Frontal cortex (tissue), 4 donors: Measurements from ENCODE around the gene LSMEM2. TPM values are rescaled to one million over a fixed set of nuclear protein-coding genes. Genes with fewer than 3 reads are reported as not detected.

Experiments
- DNase-seq, 2 donors: peaks; one replicate each; pipeline ENCODE4 v3.0.0; 2012; ENCODE audit warnings: low spot score in 2 of 2
- FAIRE-seq: peaks from 2 replicates; lab custom pipeline; 2012; peaks lifted over from hg19 to GRCh38; lab: Jason Lieb, UNC
- total RNA-seq: library from RNA; depleted of rRNA; stranded (reverse); fragments of >200 nt; gene quantifications from one replicate; pipeline ENCODE4 v1.2.3, GENCODE V29; 2014
- donor health status: control.
- donor health status: control.
- donor health status: control.

Gene LSMEM2
- total RNA-seq, 1 donor from 2014 or later, result 0.82 TPM

- DNase-seq (no peak), FAIRE-seq (no peak)
These were observed 39.3 kb downstream of the LSMEM2 start for GRCh38 chr3:50318163-50318562.

DNA sequence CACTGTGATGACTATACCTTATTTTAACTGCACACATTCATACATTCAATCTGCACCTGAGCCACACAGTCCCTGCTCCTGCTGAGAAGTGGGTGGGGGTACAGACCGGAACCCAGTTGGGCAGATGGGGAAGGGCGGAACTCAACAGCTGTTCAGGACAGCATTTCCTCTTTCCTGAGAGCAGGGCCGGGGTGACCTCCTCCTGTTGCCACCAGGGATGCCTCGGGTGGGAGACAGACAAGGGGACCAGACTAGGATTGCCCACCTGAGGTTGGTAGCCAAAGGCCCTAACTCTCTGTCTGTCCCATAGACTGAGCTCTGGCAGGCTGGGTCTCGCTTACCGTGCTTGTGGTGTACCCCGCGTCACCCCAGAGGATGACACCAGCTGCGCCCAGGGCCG, 39.7 kb downstream of the LSMEM2 start:
- FAIRE-seq, result no peak
- DNase-seq, result no peak

GRCh38 chr3:50319181-50319893, 40.5 kb downstream of the LSMEM2 start:
- FAIRE-seq, result no peak
- DNase-seq, result no peak

DNA sequence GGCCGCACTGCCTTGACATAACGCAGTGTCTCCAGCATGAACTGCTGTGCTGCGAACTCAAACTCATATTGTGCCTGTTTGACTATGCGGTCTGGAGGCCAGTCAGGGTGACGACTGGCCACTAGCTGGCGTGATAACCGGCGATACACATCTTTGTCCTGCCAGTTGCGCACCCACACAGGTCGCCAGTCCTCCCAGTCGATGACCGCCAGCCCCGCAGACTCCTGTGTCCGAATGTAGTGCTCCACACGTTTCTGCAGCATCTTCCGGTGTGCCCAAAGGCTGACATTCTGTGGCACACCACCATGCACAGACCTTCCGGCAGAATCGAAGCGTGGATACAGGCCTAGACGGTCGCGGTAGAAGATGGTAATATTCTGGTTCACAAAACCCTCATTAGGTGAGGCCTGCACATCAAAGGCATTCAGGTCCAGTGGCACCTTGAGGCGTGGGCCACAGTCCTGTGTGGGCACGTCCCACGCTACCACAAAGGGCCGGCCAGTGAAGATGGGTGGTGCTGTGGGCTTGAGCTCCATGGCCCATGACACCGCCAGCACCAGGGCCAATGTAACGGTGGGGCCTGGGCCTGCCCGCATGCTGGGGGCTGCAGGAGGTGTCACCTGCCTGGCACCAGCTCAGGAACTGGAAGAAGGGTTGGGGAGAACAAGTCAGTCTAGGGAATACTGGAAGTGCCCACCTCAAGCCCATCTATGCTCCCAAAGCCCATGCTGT, 41.2 kb downstream of the LSMEM2 start:
- DNase-seq, result no peak
- FAIRE-seq, result no peak

GRCh38 chr3:50320853-50321335, 42.0 kb downstream of the LSMEM2 start:
- FAIRE-seq (no peak), DNase-seq (peak; percentile 88 to 91)

- DNase-seq, result peak; percentile 90 to 91
- FAIRE-seq, result no peak
These were observed 42.6 kb downstream of the LSMEM2 start for GRCh38 chr3:50321336-50322114.

DNA sequence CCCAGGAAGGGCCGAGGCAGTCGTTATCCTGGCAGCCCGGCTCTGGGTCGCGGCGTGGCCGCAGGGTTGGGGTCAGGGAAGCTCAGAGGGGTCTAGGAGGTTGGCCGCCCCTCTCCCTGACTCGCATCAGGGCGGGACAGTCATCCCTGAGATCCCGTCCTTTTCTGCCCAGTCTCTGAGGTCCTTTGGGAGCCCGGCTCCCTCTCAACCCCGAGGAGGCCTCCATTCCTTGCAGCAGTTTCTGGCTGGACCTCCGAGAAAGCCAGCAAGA, 43.2 kb downstream of the LSMEM2 start:
- no peak for FAIRE-seq
- DNase-seq, result no peak

DNA sequence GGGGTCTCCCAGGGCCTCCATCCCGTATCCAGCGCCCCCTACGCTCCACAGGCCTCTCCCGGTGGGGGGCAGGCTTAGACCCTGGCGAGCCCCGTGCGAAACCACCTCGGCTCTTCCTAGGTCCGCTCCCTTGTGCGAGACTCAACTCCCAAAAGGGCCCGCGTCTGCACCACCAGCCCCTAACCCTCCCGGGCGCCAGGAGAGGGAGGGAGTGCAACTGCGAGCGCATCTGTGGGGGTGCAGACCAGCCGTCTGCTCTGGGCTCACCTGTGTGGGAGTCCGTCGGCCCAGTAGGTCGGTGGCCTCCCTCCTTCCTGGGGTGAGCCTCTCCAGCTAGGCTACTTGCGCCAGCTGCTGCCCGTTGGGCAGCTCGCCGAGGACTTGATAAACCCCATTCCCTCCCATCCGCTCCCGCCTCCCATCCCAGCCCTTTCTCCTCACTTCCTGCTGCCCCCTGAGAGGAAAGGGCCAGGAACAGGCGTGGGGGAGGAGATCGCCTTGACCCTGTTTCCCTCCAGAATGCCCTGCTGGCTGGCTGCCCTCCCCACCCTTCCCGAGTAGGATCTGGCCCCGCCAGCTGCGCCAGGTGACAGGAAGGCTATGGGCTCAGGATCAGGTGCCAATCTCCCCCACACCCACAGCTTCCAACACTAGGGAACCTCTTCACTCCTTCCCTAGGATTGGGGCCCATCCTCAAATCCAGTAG, 43.7 kb downstream of the LSMEM2 start, which contains the start of gene HYAL2:
HYAL2 (minus strand) TSS at position 360 of the 706 bp plus-strand sequence. CDS start 2,256 bp downstream, outside the sequence.
- DNase-seq, result no peak
- FAIRE-seq, result no peak

DNA sequence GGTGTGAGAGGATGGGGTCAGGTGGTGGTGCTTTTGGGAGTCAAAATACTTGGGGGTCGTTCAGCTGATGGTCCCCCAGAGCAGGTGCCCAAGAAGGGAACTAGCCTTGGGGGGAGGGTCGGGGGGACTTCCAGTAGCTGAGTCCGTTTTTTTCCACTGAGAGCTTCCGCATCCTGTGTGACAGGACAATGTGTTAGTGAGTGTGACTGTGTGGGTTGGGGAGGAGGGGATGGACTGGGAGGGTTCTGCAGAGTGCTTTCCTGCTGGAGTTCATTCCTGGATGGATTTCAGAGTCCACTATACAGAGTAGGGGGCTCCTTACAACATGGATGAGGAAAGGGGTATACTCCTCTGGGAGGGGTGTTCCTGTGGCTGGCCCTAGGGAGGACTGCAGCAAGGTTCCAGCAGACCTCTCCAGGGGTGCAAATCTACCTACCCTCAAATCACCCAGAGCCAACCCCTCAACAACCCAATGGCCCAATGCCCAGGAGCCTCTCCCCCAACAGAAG, 44.3 kb downstream of the LSMEM2 start:
- FAIRE-seq (no peak), DNase-seq (no peak)

GRCh38 chr3:50323614-50324199, 44.8 kb downstream of the LSMEM2 start:
- FAIRE-seq (no peak), DNase-seq (no peak)

- DNase-seq (peak; percentile 79), FAIRE-seq (no peak)
These were observed 45.6 kb downstream of the LSMEM2 start for GRCh38 chr3:50324351-50325112.

- no peak for FAIRE-seq
- DNase-seq, result no peak
These were observed 46.2 kb downstream of the LSMEM2 start for GRCh38 chr3:50325113-50325480.

DNA sequence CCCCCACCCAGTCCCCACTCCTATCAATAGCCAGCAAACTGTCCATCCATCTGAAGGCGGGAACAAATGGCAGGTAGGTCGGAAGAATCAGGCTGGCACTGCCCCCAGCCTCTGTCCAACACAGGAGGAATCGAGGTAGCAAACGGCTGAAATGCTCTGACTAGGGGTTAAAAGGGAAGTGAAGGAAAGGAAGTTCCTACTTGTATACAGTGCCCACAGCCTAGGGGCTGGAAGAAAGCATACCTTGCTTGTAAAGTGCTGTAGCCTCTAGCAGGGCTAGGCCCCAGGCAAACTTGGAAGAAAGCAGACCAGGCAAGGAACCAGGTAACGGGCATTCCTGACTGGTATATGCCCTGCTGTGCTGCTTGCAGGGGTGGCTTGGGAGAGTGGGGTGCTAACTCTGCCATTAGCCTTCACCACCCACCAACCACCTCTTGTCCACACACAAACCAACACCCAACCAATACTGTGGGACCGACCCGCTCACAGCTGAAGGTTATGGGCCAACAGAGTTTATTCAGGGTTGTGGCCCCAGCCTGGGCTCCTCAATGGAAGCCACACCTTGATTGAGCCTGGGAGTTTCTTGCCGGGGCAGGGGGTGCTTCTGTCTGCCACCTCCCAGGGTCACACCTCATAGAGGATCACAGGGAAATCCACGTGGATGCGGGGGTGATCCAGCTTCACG, 46.8 kb downstream of the LSMEM2 start:
- no peak for FAIRE-seq
- DNase-seq, result no peak

DNA sequence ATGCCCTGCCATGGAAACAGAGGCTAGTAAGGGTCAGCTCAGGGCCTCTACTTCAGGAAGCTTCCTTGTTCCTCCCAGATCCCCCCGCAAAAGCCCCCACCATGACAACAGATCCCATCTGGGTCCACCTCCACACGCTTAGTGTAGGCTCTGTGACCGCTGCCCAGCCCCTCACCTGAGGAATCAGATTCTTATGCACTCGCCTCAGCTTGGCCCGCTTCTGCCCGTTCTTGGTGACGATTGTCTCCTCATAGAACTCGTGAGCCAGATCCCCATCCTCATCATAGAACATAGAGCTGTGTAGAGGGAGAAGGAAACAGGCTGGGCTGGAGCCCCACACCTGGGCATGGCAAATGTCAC, 47.3 kb downstream of the LSMEM2 start:
- FAIRE-seq, result no peak

GRCh38 chr3:50327129-50327528, 48.2 kb downstream of the LSMEM2 start:
- FAIRE-seq, result no peak
- no peak for DNase-seq

More for the DNA sequence above, 47.3 kb downstream of the LSMEM2 start:
- DNase-seq, result no peak

DNA sequence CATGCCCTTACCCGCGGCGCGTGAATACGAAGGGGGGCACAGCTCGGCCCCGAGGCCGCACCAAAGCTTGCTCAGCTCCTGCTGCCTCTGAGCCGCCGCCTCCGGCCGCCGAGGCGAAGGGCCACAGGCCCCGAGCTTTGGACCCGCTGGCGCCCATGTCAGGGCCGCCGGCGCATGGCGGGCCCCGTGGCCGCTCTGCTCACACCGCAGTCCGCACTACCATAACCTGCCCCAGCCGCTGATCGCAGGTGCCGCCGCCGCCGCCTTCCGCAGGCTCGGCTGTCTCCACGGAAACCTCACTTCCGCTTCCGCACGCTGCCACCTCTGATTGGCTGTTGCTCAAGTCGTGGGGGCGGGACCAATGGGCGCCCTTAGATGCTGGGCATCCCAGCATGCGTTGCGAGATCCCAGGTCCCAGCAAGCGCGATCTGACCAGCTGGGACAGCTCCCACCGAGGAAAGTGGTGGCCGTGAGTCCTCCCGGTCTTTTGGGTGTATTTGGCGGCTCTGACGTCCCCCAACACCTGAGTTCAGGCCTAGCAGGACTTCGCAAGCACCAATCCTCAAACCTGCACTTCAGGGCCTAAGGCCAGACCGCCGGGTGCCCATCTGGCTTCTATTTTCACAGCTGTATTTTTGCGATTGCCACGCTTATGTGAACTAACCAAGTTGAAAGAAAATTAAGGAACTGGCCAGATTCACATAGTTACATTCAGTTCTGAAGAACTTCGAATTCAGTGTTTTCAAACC, 49.2 kb downstream of the LSMEM2 start, which contains the start of gene TUSC2:
TUSC2 (minus strand) TSS at position 281 of the 749 bp plus-strand sequence; CDS start at position 157, 124 bp downstream.
- FAIRE-seq, result peak; percentile 77
- peak; percentile 95 to 97 for DNase-seq

GRCh38 chr3:50330330-50330729, 51.4 kb downstream of the LSMEM2 start:
- no peak for FAIRE-seq

More at GRCh38 chr3:50330330-50330729, 51.4 kb downstream of the LSMEM2 start:
- DNase-seq, result no peak
